Stimulated activated CD4-positive, alpha-beta T cell treated with anti-CD3 and anti-CD28 coated beads, Interleukin-4, amount 100 ng/mL, for 1 hour (primary cell): ENCODE measurements around the gene CDKN2D.
"Not testable (repeated sequence)": the region's sequence is repeated elsewhere in the genome, so short reads cannot be mapped to it uniquely, and the experiment has no call there.

ENCODE experiments used
- DNase-seq: peaks from one replicate; pipeline ENCODE4 v3.0.0-alpha.2; 2020

CDKN2D gene

GRCh38 chr19:10580979-10581631 lies 12.3 kb upstream of the CDKN2D start:
- DNase-seq: peak; percentile 93

GRCh38 chr19:10577951-10578350 lies 9.2 kb upstream of the CDKN2D start:
- no peak for DNase-seq

- no peak for DNase-seq
Observed at GRCh38 chr19:10575011-10575716, 6.4 kb upstream of the CDKN2D start.

DNA sequence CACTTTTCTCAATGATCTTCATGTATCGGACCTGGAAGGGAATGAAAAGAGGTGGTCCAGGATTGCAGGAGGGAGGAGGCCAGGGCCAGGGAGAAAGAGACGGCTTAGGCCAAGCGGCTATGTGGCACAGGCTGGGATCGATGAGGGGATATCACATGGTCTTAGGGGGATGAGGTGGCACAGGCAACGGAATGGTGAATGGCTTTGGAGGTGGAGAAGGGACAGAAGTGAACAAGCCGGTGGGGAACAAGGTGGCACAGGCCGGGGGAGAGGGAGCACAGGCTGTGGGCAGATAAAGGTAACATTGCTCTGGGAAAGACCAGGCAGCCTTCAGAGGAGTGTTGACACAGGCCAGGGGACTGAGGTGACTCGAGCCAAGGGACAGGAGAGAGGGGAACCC lies 5.7 kb upstream of the CDKN2D start:
- no peak for DNase-seq

- DNase-seq: not testable (repeated sequence)
Observed at GRCh38 chr19:10573793-10574192, 5.0 kb upstream of the CDKN2D start.

DNA sequence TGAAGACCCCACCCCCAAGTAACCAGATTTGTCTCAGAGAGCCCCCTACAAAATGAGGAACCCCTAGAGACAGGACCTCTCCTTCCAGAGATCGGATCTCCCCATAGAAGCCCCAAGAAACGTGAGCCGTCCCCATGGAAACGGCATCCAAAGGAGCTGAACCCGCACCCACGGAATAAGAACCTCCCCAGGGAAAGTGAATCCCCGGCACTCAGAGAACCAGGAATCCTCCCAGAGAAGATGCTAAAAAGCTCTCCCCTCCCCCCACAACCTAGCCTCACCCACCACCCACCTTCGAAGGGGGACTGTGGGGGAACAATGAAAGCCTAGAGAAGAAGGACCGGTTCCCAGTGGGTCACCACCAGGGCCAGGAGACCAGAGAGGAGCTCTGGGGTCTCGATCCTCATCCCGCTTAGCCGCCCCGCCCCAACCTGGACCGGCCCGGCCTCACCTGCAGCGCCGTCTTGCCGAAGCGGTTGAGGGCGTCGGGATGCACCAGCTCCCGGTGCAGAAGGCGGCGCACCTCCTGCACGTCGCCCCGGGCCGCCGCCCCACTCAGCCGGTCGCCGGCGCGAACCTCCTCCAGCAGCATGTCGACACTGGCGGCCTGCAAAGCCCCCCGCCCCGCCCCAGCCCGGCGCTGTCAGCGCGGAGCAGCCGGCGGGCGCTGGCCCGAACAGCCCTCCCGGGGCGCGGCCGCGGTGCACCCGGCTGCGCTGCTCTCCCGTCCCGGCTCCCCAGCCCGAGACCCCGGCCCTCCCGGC lies 535 bp downstream of the CDKN2D start:
- DNase-seq: peak; percentile 57

DNA sequence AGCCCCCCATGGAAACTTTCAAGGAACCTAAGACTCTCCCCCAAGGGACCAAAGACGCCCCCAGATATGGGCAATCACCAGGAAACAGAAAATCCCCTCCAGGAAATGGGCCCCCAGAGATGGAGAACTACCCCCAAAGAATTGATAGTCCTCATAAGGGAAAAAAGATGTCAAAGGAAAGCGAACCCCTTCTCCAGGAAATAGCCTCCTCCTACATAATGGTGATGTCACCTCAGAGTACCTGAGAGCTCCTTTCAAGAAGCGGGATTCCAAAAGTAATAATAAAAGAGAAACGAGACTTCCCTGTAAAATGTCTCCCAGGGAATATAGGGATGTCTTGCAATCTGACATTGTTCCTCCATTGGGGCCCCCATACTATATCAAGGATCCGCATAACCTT lies 1.1 kb downstream of the CDKN2D start:
- no peak for DNase-seq

DNA sequence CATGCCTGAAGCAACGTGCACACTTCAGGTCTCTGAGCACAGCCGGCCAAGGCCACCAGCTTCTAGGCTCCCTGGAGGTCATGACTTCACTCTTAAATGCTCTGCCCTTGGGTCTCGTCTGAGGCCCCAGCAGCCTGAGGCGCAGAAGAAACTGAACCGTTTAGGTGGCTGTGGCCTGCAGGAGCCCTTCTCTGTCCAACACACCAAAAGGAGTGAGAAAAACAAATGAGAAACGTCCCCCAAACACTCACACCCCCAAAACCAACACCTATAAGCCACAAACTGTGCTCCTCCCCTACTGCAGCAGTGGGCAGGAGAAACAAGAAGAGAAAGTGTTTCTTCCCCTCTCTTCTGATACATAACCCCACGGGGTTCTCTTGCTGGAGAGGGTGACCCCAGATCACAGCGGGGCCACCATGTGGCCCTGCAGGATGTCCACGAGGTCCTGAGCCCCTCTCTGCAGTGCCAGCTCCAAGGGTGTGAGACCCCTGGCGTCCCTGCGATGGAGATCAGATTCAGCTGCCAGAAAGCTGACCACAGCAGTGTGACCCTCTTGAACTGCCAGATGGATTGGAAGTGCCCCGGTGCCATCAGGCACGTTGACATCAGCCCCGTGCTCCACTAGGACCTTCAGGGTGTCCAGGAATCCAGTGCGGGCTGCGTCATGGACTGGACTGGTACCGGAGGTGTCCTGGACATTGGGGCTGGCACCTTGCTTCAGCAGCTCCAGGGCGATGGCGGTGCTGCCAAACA lies 1.9 kb downstream of the CDKN2D start:
- peak; percentile 34 for DNase-seq

- no peak for DNase-seq
Observed at GRCh38 chr19:10566408-10566657, 2.4 kb downstream of the CDKN2D start.

- peak; percentile 97 for DNase-seq
Observed at GRCh38 chr19:10565567-10566407, 3.0 kb downstream of the CDKN2D start, which contains the start of gene KRI1. Gene KRI1 (minus strand): TSS chr19:10566010. CDS start chr19:10565999, 11 bp downstream.

GRCh38 chr19:10565028-10565566 lies 3.7 kb downstream of the CDKN2D start:
- peak; percentile 65 for DNase-seq

- DNase-seq: no peak
Observed at GRCh38 chr19:10562609-10563008, 6.2 kb downstream of the CDKN2D start.

DNA sequence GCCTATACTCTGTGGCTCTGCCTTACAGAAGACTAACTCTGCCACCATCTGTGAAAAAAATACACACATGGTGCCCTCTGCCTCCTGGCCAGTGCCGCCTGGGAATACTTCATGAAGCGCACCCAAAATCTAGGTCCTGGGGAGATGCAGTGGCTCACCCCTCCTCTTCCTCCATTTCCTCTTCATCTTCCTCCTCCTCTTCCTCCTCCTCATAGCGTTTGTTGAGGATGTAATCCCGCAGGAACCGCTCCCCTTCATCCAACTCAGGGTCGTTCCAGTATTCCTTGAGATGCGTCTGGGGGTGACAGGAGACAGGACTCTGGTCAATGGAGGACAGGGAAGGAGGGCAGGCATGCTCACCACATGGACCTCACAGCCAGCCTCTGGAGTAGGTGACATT lies 8.6 kb downstream of the CDKN2D start:
- DNase-seq: no peak

DNA sequence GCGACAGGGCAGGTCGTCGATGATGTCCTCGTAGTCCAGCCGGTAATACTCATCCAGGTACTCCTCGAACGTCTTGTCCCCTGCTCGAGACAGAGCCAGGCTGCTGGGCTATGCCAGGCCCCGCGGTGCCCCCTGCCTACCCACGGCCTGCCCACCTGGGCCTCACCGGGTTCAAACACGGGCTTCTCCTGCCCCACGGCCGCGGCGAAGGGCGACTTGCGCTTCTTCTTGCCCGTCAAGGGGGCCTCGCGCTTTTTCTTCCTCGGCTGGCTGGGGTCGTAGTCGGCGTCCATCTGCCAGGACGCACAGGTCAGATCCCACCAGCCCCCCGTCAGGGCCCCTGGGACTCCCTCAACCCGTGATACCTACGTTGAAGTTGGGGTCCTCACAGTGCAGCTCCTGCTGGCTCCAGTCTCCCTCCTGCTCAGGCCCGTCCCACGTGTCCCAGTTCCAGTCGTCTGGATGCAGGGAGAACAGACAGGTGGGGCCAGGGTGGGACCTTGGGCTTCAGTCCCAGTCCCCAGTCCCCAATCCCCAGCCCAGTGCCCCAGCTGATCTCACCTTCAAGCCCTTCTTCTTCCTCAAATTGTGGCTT lies 11.1 kb downstream of the CDKN2D start:
- no peak for DNase-seq

DNA sequence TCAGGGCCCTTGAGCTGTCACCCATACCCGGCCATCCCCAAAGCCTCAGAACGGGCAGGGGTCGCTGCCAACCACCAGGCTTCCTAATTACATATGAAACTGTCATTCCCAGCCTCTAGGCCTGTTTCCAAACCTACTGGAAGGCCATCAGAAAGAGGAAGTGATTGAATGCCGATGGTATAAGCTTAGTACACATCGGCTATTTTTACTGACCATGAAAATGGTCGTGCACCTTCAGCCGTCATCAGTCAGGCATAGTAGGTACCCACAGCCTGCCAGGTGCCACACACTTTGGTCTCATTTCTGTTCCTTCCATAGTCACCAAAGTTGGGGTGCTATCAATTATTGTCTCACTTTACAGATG lies 13.2 kb downstream of the CDKN2D start:
- no peak for DNase-seq

DNA sequence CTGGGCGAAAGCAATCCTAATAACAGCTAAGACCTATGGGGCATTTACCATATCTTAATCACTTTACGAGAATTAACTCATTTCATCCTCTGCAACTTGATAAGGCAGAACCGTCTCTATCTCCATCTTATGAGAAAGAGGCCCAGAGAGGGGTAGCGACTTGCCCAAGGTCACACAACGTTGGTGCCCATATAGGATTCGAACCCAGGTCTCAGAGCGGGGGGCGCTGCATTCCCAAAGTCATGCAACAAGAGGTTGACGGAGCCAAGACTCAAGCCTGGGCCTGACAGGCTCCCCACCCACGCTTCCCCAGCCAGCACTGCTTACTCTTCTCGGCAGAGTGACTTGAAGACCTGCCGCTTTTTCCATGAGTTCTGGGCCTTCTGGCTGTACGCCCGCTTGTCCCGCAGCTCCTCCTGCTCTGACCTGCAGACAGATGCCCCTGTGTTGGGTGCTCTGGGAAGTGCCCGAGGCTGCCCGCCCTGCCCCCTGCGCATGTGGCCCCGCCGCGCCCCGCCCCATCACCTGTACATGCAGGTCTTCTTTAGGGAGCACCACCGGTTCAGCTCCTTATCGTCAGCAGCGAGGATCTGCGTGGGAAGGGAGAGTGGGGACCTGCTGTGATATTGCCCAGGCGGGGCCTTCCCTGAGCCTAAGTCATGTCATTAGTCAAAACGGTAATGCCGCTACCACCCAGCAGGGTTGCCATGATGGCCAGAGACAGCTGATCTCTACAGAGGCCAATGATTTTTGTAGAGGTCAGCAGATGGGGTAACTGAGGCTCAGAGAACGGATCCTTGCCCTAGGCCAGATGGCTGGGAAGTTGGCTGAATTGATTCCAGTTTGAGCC lies 13.8 kb downstream of the CDKN2D start:
- peak; percentile 19 for DNase-seq

DNA sequence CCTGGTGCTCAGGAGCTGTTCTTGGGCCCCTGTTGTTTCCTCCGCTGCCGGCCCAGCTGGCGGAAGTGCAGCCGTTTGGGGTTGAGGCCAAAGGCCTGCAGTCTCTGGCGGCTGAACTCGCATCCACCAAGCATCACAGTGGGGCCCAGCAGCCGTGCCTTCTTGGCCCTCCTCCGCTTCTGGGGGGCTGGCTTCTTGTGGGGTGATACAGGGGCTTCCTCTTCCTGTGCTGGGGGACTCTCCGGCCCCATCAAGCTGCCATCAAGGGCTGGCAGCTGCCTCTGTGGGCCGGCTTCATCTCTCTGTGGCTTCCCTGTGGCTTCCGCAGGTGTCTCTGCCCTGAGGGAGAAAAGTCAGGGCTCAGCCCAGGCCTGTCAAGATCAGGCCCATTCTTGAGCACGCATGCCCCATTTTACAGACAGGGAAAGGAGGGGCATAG lies 14.8 kb downstream of the CDKN2D start:
- DNase-seq: peak; percentile 22

GRCh38 chr19:10553087-10553667 lies 15.6 kb downstream of the CDKN2D start:
- no peak for DNase-seq

- peak; percentile 43 for DNase-seq
Observed at GRCh38 chr19:10552510-10553053, 16.2 kb downstream of the CDKN2D start.

DNA sequence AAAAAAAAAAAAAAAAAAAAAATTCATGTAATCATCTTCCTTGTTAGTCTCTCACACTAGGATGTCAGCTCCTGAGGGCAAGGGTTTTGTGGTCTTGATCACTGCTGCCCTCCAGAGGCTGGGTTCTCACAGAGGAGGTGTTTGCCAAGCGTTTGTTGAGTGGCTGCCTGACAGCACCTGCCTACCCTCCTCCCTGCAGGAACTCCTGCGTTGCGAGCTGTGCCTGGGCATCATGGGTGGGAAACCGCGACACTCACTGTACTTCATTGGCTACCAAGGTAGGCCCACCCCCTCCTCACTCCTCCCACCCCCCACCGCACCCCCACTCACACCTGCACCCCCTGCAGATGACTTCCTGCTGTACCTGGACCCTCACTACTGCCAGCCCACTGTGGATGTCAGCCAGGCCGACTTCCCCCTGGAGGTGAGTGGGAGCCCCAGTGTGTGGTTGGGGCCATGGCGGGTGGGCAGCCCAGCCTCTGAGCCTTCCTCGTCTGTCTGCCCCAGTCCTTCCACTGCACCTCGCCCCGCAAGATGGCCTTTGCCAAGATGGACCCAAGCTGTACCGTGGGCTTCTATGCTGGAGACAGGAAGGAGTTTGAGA lies 17.0 kb downstream of the CDKN2D start:
- peak; percentile 37 for DNase-seq
